ENCODE measurements around the gene SOSTDC1. TPM values are rescaled to one million over a fixed set of nuclear protein-coding genes. Genes with fewer than 3 reads are reported as not detected.

SOSTDC1 gene
- polyA plus RNA-seq, 1 experiment = not detected

GRCh38 chr7:16420329-16420648, 45.2 kb downstream of the SOSTDC1 start:
- no peak for TF ChIP-seq CTCF (IDR thresholded peaks at IDR 0.05; ENCODE audit: insufficient read depth, low read depth, low read length)
- ChIA-PET POLR2A (no interaction called here), CTCF (no interaction called here)
- H3K27me3 ChIP-seq (ENCODE audit: control insufficient read depth, insufficient read depth, low read length) = no peaks in the 10 kb centered on the region
- no peak for DNase-seq (ENCODE audit: low read depth)
- H3K36me3 ChIP-seq (ENCODE audit: control insufficient read depth, insufficient read depth, low read length) = no peaks in the 10 kb centered on the region
- H3K4me3 ChIP-seq (ENCODE audit: low read depth, low read length) = peak overlapping the region; percentile 54

GRCh38 chr7:16419859-16420258, 45.7 kb downstream of the SOSTDC1 start:
- DNase-seq (ENCODE audit: low read depth) = no peak
- POLR2A ChIA-PET = no interaction called here
- H3K4me3 ChIP-seq (ENCODE audit: low read depth, low read length) = no peak overlapping the region
- no peak for TF ChIP-seq CTCF (IDR thresholded peaks at IDR 0.05; ENCODE audit: insufficient read depth, low read depth, low read length)
- CTCF ChIA-PET = no interaction called here
- H3K27me3 ChIP-seq (ENCODE audit: control insufficient read depth, insufficient read depth, low read length) = no peaks in the 10 kb centered on the region
- H3K36me3 ChIP-seq (ENCODE audit: control insufficient read depth, insufficient read depth, low read length) = no peaks in the 10 kb centered on the region

DNA sequence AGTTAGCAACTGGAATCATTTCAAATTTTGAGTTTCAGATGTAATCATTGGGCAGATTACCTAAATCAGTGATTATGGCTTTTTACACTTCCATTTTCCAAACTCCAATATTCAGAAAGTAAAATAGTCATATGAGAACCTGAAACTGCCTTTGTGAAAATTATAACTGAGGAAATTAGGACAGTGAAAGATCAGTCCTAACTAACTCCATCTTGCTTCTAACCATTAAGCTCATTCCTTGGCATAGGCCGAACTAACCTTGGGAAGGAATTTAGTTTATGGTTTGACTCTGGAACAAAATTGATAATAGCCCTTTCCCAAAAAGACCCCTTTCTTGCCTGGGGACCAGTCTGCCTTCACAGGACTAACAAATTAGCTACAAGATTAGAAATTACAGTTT, 46.4 kb downstream of the SOSTDC1 start:
- Histone ChIP-seq H3K27me3 (ENCODE audit: control insufficient read depth, insufficient read depth, low read length) (no peaks in the 10 kb centered on the region), H3K4me3 (ENCODE audit: low read depth, low read length) (no peak overlapping the region), H3K36me3 (ENCODE audit: control insufficient read depth, insufficient read depth, low read length) (no peaks in the 10 kb centered on the region)
- POLR2A ChIA-PET = no interaction called here
- no peak for TF ChIP-seq CTCF (IDR thresholded peaks at IDR 0.05; ENCODE audit: insufficient read depth, low read depth, low read length)
- DNase-seq (ENCODE audit: low read depth) = no peak
- CTCF ChIA-PET = no interaction called here

DNA sequence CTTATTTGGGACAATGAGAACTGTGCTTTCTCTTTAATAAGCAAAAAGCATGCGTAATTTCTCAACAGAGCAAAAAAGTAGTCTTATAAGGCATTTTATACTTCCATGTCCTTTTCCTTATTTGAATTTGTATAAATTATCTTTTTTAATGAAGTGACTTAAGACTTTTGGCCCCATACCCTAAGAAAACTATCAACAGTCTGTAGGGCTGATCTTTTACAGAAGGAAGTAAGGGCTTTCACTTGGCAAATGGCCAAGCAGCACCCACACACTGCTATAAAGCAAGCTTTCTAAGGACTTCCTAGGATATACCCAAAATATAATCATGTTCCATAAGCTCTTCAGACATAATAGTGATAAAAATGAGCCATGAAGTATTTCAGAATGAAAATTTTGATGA, 47.6 kb downstream of the SOSTDC1 start:
- DNase-seq (ENCODE audit: low read depth) = no peak
- H3K4me3 ChIP-seq (ENCODE audit: low read depth, low read length) = no peak overlapping the region

More for the DNA sequence above, 47.6 kb downstream of the SOSTDC1 start:
- TF ChIP-seq CTCF (IDR thresholded peaks at IDR 0.05; ENCODE audit: insufficient read depth, low read depth, low read length) = no peak
- H3K27me3 ChIP-seq (ENCODE audit: control insufficient read depth, insufficient read depth, low read length) = no peaks in the 10 kb centered on the region
- ChIA-PET POLR2A (no interaction called here), CTCF (no interaction called here)
- H3K36me3 ChIP-seq (ENCODE audit: control insufficient read depth, insufficient read depth, low read length) = no peaks in the 10 kb centered on the region

Measured in BJ (cell line).